Stimulated activated CD4-positive, alpha-beta T cell treated with anti-CD3 and anti-CD28 coated beads, TNF-alpha, amount 100 ng/mL, for 4 hours (primary cell): ENCODE results near the gene TULP1.

ENCODE experiments used
- DNase-seq, 3 experiments: peaks; one replicate each; pipeline ENCODE4 v3.0.0-alpha.2; 2020; ENCODE audit warnings: low read depth in 3 of 3

TULP1 gene

GRCh38 chr6:35496841-35497570, 15.7 kb downstream of the TULP1 start, which contains the start of gene TEAD3:
TSS of gene TEAD3 (minus strand) at chr6:35497079.
- DNase-seq, result peak in 2 of 3 experiments; percentile 20 to 49

GRCh38 chr6:35496036-35496840, 16.5 kb downstream of the TULP1 start:
- no peak for DNase-seq

GRCh38 chr6:35495258-35496035, 17.2 kb downstream of the TULP1 start:
- DNase-seq, result no peak

- DNase-seq, result no peak
These were observed 18.5 kb downstream of the TULP1 start for GRCh38 chr6:35494161-35494563.

- DNase-seq, result no peak
These were observed 19.3 kb downstream of the TULP1 start for GRCh38 chr6:35493307-35493983.

- DNase-seq, result no peak
These were observed 19.8 kb downstream of the TULP1 start for GRCh38 chr6:35492974-35493284.

- DNase-seq, result no peak
These were observed 20.3 kb downstream of the TULP1 start for GRCh38 chr6:35492258-35492973.

- DNase-seq, result no peak
These were observed 21.0 kb downstream of the TULP1 start for GRCh38 chr6:35491558-35492257.

- no peak for DNase-seq
These were observed 21.7 kb downstream of the TULP1 start for GRCh38 chr6:35490821-35491557.

- no peak for DNase-seq
These were observed 22.5 kb downstream of the TULP1 start for GRCh38 chr6:35489995-35490791.

GRCh38 chr6:35489066-35489465, 23.6 kb downstream of the TULP1 start:
- no peak for DNase-seq

GRCh38 chr6:35488517-35488862, 24.2 kb downstream of the TULP1 start:
- DNase-seq, result no peak

- DNase-seq, result no peak
These were observed 24.8 kb downstream of the TULP1 start for GRCh38 chr6:35487658-35488516.

- DNase-seq, result no peak
These were observed 26.4 kb downstream of the TULP1 start for GRCh38 chr6:35486005-35486925.

- DNase-seq, result no peak
These were observed 27.3 kb downstream of the TULP1 start for GRCh38 chr6:35485402-35485877.

- DNase-seq, result no peak
These were observed 27.7 kb downstream of the TULP1 start for GRCh38 chr6:35484921-35485392.
